HG03565 (cell line): ENCODE results near the gene ATP23.
A peak's percentile ranks its signal among the peaks of the same experiment; 100 is the strongest.

Source experiments
- ATAC-seq: cut with Tn5 transposase; IDR thresholded peaks from one replicate; pipeline ENCODE4 v1.9.1; 2021; ENCODE audit warnings: mild to moderate bottlenecking, moderate library complexity; ENCODE audit not compliant: unreplicated experiment

Gene ATP23, protein sequence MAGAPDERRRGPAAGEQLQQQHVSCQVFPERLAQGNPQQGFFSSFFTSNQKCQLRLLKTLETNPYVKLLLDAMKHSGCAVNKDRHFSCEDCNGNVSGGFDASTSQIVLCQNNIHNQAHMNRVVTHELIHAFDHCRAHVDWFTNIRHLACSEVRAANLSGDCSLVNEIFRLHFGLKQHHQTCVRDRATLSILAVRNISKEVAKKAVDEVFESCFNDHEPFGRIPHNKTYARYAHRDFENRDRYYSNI

DNA sequence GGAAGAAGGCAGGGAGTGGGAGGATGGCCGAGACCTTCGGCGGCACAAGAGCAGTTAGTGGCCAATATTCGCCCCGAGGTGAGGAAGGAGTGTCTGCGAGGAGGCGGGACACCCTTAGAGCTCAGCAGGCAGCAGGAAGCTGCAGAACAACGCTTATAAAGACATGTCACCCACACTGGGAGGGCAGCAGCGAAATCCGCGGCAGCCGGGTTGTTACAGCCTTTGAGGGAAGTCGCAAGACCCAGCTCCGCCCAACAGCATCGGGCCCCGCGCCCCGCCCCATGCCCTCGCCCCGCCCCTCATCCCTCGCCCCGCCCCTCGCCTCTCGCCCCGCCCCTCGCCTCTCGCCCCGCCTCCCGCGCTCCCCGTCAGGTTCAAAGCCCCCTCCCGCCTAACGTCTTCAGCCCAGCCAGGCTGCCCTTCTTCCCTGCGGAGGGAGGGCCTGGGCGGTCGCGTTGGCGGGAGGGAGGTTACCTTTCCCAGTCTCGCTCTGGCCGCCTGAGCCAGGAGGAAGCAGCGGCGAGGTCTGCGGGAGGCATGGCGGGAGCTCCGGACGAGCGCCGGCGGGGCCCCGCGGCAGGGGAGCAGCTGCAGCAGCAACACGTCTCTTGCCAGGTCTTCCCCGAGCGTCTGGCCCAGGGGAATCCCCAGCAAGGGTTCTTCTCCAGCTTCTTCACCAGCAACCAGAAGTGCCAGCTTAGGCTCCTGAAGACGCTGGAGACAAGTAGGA is at the start of gene ATP23:
Gene ATP23 (plus strand): TSS at position 403 of the 730 bp plus-strand sequence. CDS start 135 bp downstream, at position 538.
- ATAC-seq = peak; percentile 88

GRCh38 chr12:57892232-57892972 is 49.0 kb upstream of the ATP23 start:
- ATAC-seq = no peak

DNA sequence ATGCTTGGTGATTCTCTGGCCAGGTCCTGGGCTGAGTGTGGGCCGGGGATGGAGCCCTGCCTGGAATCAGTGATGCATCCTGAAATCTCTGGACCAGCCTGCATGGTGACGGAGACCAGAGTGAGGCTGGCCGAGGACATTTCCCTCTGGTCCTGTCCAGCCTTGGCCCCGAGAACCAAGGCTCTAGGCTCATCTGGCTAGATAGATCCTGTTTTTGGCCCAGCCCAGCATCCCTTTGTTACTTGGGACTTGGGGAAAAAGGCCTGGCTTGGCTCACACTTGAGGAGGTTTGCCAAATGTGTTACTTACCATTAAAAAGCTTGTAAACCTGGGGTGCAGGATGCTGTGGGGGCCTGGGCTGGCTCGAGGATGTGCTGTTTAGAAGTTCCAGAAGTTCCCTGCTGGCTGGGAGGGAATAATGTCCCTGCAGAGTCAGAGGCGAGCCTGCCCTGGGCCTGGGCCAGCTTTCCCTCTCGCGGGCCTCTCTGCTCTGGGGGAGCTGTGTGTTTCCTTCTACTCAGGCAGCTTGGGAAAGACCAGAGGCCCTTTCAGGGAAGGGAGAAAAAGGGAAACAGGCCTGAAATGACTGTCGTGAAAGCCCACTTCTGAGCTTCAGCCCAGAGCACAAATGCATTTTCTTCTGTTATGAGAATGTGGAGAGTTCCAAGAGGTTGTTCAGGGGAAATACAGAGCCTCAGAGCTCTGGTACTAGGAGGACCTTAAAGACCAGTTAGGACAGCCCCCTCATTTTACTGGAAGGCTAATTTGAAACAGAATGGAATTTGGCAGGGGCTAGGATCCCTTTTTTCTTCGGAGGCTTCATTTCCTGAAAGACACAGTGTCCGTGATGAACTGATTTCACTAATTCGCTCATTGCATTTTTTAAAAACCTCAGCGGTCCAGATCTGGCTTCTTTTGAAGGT is 47.7 kb upstream of the ATP23 start:
- ATAC-seq = no peak

DNA sequence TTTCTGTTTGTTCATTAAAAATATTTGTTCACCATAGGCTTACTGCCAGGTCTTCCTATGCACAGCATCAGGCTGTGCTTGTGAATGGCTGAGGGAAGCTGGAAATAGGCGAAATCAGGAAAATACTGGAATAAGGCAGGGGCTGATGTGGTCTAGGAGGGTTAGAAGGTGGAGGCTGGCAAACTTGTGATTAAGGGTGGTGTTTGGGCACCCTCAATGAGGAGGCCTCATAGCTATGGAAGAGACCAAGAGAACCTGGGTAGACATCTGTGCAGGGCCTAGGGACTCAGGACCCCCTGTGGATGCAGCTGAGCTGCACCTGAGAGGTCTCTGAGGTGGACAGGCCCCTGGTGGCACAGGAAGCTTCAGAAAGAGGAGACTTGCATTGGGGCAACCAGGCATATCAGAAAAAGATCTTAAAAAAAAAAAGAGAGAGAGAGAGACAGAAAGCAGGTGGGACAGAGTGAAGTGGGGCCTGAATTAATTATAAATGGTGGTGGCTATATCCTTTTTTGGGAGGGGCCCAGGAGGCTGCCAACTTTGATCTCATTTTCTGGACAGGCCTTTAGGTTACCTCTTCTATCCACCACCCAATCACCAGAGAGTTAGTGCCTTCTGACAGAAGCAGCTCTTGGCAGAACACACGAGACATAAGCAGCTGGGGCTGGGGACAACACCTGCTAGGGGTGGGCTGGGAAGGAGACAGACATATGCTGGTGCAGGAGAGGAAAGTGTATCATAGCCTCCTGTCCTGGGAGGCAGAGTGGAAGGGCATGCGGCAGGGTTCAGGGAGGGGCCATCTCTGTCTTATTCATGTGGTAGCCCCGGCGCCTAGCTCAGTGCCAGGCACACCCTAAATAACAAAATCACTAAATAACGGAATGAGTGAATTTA is 46.7 kb upstream of the ATP23 start:
- ATAC-seq = no peak

DNA sequence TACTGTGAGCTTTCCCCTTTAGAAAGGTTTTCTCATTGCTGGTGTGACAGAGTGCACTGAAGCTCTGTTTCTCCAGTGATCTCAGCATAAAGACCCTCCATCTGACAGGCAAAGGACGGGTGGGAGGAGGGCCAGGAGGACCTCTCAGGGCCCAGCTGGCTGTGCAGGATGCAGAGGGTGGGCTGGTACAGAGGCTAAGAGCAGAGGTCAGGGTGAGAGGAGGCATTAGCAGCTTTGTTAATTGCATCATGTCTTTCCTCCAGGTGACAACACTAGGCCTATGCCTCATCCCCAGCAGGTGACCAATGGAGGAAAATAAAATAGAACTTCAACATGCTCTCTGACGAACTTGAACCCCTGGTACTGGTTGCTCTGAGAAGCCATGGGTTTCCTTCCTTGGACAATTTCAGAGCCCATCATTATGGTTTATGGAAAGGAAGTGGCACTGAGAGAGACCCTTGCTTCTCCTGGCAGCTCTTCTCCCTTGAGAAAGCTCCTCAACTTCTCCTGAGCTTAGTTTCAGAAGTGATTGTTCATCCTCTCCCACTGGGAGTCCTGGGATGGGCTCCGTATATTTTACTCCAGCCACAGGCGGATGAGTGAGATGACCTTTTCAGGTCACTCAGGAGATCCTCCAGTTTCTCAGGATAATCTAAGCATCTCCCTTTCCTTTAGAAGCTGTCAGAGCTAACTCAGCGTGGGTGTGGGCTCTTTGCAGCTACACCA is 45.8 kb upstream of the ATP23 start:
- ATAC-seq = no peak

DNA sequence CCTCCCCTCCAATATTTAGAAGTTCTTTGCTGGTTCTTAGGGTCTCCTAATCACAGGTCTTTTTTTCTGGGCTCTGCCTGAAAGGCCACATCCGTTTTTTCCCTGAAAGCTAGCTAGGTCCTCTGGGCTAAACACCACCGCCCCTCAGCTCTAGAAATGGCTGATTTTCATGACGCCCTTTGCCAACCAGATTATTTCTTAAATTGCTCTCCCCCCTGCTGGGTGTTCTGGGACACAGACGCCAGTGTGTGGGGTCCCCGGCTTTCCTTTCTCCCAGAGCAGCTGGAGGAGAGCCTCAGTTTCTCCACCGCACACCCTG is 45.3 kb upstream of the ATP23 start:
- no peak for ATAC-seq

- ATAC-seq = no peak
These were observed 44.7 kb upstream of the ATP23 start for GRCh38 chr12:57896434-57897201.

DNA sequence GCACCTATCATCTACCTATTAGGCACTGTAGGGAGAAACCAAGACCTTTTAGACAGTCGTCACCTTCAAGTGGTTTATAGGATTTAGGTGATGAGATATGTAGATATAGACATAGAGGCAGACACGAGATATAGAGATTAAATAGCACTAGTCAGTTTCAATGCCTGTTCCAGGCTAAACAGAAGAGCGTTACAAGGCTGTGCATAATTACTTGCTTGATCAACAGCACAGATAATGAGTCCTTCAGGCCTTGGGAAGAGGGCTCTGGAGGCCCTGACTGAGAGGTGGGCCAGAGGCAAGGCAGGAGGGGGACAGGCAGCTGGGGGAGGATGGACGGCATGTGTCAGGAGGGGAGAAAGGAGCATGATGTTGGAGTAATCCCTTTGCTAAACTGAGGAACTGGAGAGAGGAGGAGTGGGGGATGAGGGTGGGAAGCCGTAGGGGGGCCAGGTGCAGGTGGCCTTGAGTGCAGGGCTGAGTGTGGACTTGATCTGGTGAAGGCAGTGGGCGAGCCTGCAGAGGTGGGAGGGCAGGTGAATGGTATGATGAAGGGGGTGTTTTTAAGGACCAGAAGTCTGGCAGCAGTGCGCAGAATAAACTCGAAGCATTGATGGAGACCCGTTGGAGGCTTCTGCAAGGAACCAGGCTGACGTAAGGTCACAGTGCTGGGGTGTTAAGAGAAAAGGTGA is 43.9 kb upstream of the ATP23 start:
- no peak for ATAC-seq

DNA sequence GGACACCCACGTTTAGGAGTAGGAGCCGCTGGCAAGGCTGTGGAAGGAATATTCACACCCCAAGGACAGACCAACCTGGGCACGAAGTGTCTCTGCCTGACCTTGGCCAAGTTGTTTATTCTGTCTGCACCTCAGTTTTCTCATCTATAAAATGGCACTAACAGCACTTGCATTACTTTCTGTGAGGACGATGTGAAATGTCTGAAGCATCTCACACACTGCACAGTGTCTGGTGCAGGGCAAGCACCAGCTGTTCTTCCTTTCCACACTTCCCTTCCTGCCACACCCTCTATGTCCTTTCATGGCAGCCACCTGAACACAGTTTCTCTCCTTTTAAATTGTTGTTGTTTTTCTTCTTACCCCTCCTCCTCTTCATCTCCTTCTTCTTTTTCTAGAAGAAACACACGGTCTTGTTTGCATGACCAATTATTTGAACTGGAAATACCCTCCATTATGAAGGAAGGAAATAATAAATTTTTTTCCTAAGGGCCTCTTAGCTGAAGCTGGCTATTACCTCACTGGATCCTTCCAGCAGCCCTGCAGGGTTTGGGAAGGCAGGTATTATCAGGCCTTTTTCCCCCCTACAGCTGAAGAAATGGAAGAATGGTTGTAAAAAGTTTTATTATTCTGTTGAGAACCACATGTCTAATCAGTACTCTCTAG is 42.9 kb upstream of the ATP23 start:
- ATAC-seq = peak; percentile 15

- peak; percentile 77 for ATAC-seq
These were observed 42.2 kb upstream of the ATP23 start for GRCh38 chr12:57899010-57899662.

- ATAC-seq = no peak
These were observed 38.8 kb upstream of the ATP23 start for GRCh38 chr12:57902478-57902969.

- ATAC-seq = no peak
These were observed 36.9 kb upstream of the ATP23 start for GRCh38 chr12:57904426-57904825.

GRCh38 chr12:57904848-57905811 is 36.2 kb upstream of the ATP23 start:
- peak; percentile 90 for ATAC-seq

DNA sequence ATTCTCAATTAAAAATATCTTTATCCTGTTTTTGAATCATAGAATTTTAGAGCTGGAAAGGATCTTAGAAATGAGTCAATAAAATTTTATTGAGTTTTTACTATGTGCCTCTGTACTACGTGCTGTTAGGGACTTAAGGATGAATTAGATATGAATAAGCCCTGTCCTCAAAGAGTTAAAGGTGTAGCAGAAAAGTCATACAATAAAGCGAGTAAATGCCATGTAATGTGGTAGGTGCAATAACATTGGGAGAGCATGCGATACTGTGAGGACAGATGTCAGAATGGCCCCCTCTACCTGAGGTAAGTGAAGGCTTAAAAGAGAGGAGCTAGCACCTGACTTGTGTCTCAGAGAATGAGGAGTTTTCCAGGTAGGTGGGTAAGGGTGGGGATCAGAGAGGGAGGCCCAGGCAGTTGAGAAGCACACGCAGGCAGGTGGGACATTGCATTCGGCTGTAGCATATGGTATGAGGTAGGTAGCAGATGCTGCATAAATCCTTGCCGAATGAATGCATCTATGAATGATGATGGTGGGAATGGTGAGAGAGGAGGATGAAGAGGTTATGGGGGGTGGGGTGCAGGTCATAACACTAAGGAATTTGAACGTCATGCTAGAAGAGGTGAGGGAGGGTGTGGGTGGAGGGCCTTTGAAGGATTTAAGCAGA is 35.4 kb upstream of the ATP23 start:
- ATAC-seq = no peak

GRCh38 chr12:57906821-57907220 is 34.5 kb upstream of the ATP23 start:
- no peak for ATAC-seq
